Ovary (tissue), 9 donors: ENCODE measurements around the gene ZNF430. TPM values are rescaled to one million over a fixed set of nuclear protein-coding genes. Genes with fewer than 3 reads are reported as not detected.

Experiments
- DNase-seq, 5 donors: peaks; one replicate each; pipeline ENCODE4 v3.0.0-alpha.2; 2019 to 2020
- H3K27ac ChIP-seq, 2 donors: fragments of 200-600 bp; one replicate each; pipeline versions ENCODE4 v1.5.1 to v1.8.0; 2019 to 2022
- H3K27me3 ChIP-seq: fragments of 200-600 bp; one replicate; pipeline ENCODE4 v1.8.0; 2022
- H3K36me3 ChIP-seq: fragments of 200-600 bp; sonication (generic); one replicate; pipeline ENCODE4 v1.5.1; 2019
- H3K4me1 ChIP-seq: one replicate; pipeline ENCODE4 v1.8.1; 2013; ENCODE audit warnings: mild to moderate bottlenecking, moderate library complexity; ENCODE audit not compliant: insufficient read depth
- H3K4me3 ChIP-seq: fragments of 200-600 bp; sonication (generic); one replicate; pipeline ENCODE4 v1.5.1; 2017
- H3K9me3 ChIP-seq, 2 donors: fragments of 200-600 bp in 1 of 2; sonication (generic) in 1 of 2; one replicate each; pipeline versions ENCODE4 v1.5.1 to v1.8.1; 2013 to 2019; ENCODE audit warnings: mild to moderate bottlenecking in 1 of 2, moderate library complexity in 1 of 2
- CTCF ChIP-seq, 3 donors: fragments of 450-650 bp in 2 of 3; fragments of 200-600 bp in 1 of 3; IDR thresholded peaks; one replicate each; pipeline versions ENCODE4 v1.5.1 to v1.8.0; 2016 to 2022; ENCODE audit warnings: antibody characterized with exemption in 3 of 3, mild to moderate bottlenecking in 1 of 3
- EP300 ChIP-seq: sonication (generic); formaldehyde crosslinking; IDR thresholded peaks from one replicate; pipeline ENCODE4 v1.6.1; 2017; ENCODE audit warnings: antibody characterized with exemption
- POLR2A ChIP-seq: fragments of 450-650 bp; IDR thresholded peaks from one replicate; pipeline ENCODE4 v1.6.1; 2017; ENCODE audit warnings: antibody characterized with exemption, mild to moderate bottlenecking, moderate library complexity
- WGBS, 3 donors: extraction: QIAGEN DNeasy Blood & Tissue Kit in 1 of 3; methylation state at CpG; one replicate each; pipeline versions ENCODE4 v1.1.5 to v1.1.7; 2013 to 2017; 5-methylcytosine and 5-hydroxymethylcytosine counted together
- intact Hi-C, 4 donors: fragments of 100-400 bp; cut with DNase I; formaldehyde crosslinking; loops; one replicate each; pipeline versions ENCODE4 v1.11.0 to v1.15.1; 2022 to 2023
- polyA plus RNA-seq, 2 donors: library from polyadenylated mRNA; stranded (reverse); fragments of 200-250 nt in 1 of 2; fragments of 350-450 nt in 1 of 2; fragmentation: Illumina TruSeq in 1 of 2; extraction: RNeasy Lipid Tissue Mini Kit (QIAGEN cat#74804) in 1 of 2; gene quantifications; one replicate each; pipeline ENCODE4 v1.2.3, GENCODE V29; 2013 to 2014
- total RNA-seq, 7 donors: library from RNA; depleted of rRNA in 2 of 7; stranded (reverse); fragments of >200 nt in 2 of 7; fragmentation: NEBNext Ultra II Directional in 3 of 7; extraction: Animal tissue kit (Norgen Biotek cat#: 25700) in 3 of 7; gene quantifications; one replicate each; pipeline versions ENCODE4 v1.1.0 to v1.2.4, GENCODE V29; 2016 to 2023
- donor health status: DM: no; HTN: no; CAD: no; lungs with moderate emphysema.
- donor health status: DM: no; HTN: no; CAD: no.
- donor health status: Bipolar disorder and iron deficiency.
- donor health status: DM: yes; HTN: yes; CAD: no.
- donor health status: DM: no; HTN: no; CAD: no.
- donor health status: DM: yes; HTN: yes; CAD: no.

The ZNF430 gene
- total and polyA plus RNA-seq, 9 donors = 6.5 to 33.5 (median 18.5) TPM

DNA sequence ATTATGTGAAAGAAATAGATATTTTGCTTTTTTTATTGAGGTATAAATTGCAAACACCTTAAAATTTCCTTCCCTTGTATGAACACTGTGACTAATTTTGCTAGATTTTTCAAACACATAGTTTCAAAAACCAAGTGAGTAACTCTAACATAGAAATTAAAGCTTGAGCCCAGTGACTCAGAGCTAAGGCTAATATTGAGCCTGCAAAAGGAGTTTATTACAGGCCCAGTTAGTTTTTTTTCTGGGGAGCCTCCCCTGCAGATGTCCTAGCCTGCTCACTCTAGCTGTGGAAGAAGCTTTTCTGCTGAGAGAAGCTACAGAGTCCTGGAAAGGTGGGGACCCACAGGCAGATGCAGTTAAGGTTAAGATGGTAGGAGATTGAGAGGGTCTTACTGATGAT, 3.4 kb downstream of the ZNF430 start:
- Histone ChIP-seq H3K27me3 (no peaks in the 10 kb centered on the region), H3K27ac (no peak overlapping the region), H3K4me3 (no peak overlapping the region), H3K9me3 (no peaks in the 10 kb centered on the region), H3K4me1 (peaks cover 5% of the 10 kb centered on the region), H3K36me3 (no peaks in the 10 kb centered on the region)
- DNase-seq = no peak
- intact Hi-C loops = no loop called here
- TF ChIP-seq EP300 (no peak), CTCF (IDR thresholded peaks at IDR 0.05) (no peak), POLR2A (no peak)

GRCh38 chr19:21028969-21029268, 8.5 kb downstream of the ZNF430 start:
- TF ChIP-seq POLR2A (no peak), EP300 (no peak), CTCF (IDR thresholded peaks at IDR 0.05) (no peak)
- H3K27ac ChIP-seq = no peak overlapping the region
- H3K4me3 ChIP-seq = no peak overlapping the region
- H3K36me3 ChIP-seq = no peaks in the 10 kb centered on the region
- no peaks in the 10 kb centered on the region for H3K9me3 ChIP-seq
- intact Hi-C loops = no loop called here
- DNase-seq = no peak
- no peaks in the 10 kb centered on the region for H3K27me3 ChIP-seq
- H3K4me1 ChIP-seq = peaks cover 5% of the 10 kb centered on the region

DNA sequence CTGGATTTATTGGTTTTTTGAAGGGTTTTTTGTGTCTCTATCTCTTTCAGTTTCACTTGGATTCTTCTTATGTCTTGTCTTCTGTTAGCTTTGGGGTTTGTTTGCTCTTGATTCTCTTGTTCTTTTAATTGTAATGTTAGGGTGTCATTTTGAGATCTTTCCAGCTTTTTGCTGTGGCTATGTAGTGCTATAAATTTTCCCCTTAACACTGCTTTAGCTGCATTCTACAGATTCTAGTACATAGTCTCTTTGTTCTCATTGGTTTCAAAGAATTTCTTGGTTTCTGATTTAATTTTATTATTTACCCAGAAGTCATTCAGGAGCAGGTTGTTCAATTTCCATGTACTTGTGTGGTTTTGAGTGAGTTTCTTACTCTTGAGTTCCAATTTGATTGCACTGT, 24.6 kb downstream of the ZNF430 start:
- Histone ChIP-seq H3K4me3 (no peak overlapping the region), H3K27ac (no peak overlapping the region), H3K9me3 (no peaks in the 10 kb centered on the region), H3K4me1 (no peaks in the 10 kb centered on the region), H3K27me3 (no peaks in the 10 kb centered on the region), H3K36me3 (no peaks in the 10 kb centered on the region)
- TF ChIP-seq POLR2A (no peak), CTCF (IDR thresholded peaks at IDR 0.05) (no peak), EP300 (no peak)
- no peak for DNase-seq
- intact Hi-C loops = no loop called here

GRCh38 chr19:21046489-21046888, 26.0 kb downstream of the ZNF430 start:
- Histone ChIP-seq H3K36me3 (no peaks in the 10 kb centered on the region), H3K27me3 (no peaks in the 10 kb centered on the region), H3K9me3 (peaks cover 0 to 2% of the 10 kb centered on the region in 2 donors), H3K4me1 (no peaks in the 10 kb centered on the region), H3K4me3 (no peak overlapping the region), H3K27ac (no peak overlapping the region)
- no peak for TF ChIP-seq POLR2A
- no peak for TF ChIP-seq CTCF (IDR thresholded peaks at IDR 0.05)
- 96 to 100% (median 99%) methylated on average over 3 of the region's 3 CpGs for WGBS, 3 donors
- DNase-seq = no peak
- intact Hi-C loops = no loop called here

- H3K27me3 ChIP-seq = no peaks in the 10 kb centered on the region
- 85 to 92% (median 88%) methylated on average over 2 of the region's 2 CpGs for WGBS, 3 donors
- TF ChIP-seq POLR2A (no peak), CTCF (IDR thresholded peaks at IDR 0.05) (no peak), EP300 (no peak)
- H3K4me3 ChIP-seq = no peak overlapping the region
- H3K36me3 ChIP-seq = no peaks in the 10 kb centered on the region
- H3K27ac ChIP-seq = no peak overlapping the region
- H3K4me1 ChIP-seq = no peaks in the 10 kb centered on the region
- intact Hi-C loops = no loop called here
- peaks cover 0 to 3% of the 10 kb centered on the region in 2 donors for H3K9me3 ChIP-seq
- DNase-seq = no peak
Measured at GRCh38 chr19:21047716-21048115, 27.3 kb downstream of the ZNF430 start.
